Cardiac muscle cell (in vitro differentiated cells and primary cell): Measurements from ENCODE around the gene NFASC. TPM values are rescaled to one million over a fixed set of nuclear protein-coding genes. Genes with fewer than 3 reads are reported as not detected.

Experiments
- DNase-seq, 2 donors: peaks; one replicate each; pipeline versions ENCODE4 v3.0.0 to v3.0.0-alpha.2; 2010 to 2017; ENCODE audit warnings: low read depth in 1 of 2, low spot score in 1 of 2
- H3K27ac ChIP-seq: fragments of 200-600 bp; sonication (generic); 2 replicates; pipeline ENCODE4 v1.5.1; 2016
- H3K27me3 ChIP-seq: fragments of 200-600 bp; sonication (generic); 2 replicates; pipeline ENCODE4 v1.6.0; 2016; ENCODE audit warnings: control low read depth
- H3K36me3 ChIP-seq: fragments of 200-600 bp; sonication (generic); 2 replicates; pipeline ENCODE4 v1.5.1; 2016; ENCODE audit warnings: control low read depth
- H3K4me1 ChIP-seq: fragments of 200-600 bp; sonication (generic); 2 replicates; pipeline ENCODE4 v1.8.1; 2017; ENCODE audit warnings: low read depth, mild to moderate bottlenecking, mixed run types
- H3K4me3 ChIP-seq: fragments of 200-600 bp; sonication (generic); 2 replicates; pipeline ENCODE4 v1.5.1; 2016; ENCODE audit warnings: mild to moderate bottlenecking
- H3K9me3 ChIP-seq: fragments of 200-600 bp; sonication (generic); 2 replicates; pipeline ENCODE4 v1.5.1; 2017; ENCODE audit warnings: low read depth, mild to moderate bottlenecking, control low read depth
- polyA plus RNA-seq: library from polyadenylated mRNA; unstranded; fragments of >200 nt; fragmentation: Nextera tagmentation; extraction: Ambion mirVana; gene quantifications from 2 replicates; pipeline ENCODE4 v1.2.1, GENCODE V29; 2016
- total RNA-seq: library from RNA; depleted of rRNA; stranded (reverse); fragments of >200 nt; gene quantifications from 2 replicates; pipeline ENCODE4 v1.2.3, GENCODE V29; 2016
- TF ChIP-seq, protein P1 (sequence below): IDR thresholded peaks from 2 replicates; pipeline ENCODE4 v1.5.1; 2012; ENCODE audit warnings: low read depth, mild to moderate bottlenecking, low read length

NFASC gene
- total and polyA plus RNA-seq, 2 experiments from 2014 or later = 0.63 TPM; not detected in 1

DNA sequence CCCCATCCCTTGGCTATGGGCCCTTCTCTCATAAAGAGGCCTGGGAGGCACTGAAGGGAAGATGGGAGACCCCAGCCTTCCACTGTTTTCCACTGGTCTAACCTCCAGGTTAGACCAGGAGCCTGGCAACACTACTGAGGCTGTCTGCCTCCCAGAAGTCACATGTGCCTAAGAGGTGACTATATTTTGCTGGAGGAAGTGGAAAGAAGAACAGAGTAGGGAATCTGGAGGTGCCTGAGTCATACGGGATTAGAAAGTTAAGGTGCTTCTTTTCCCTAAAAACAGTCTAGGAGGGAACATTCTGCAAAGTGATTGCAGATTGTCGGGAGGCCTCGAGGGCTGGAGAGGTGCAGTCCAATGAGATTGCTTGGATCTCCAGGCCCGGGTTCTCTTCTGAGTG, 4.6 kb downstream of the NFASC start:
- Histone ChIP-seq H3K27ac (no peak overlapping the region), H3K27me3 (no peaks in the 10 kb centered on the region), H3K4me1 (no peaks in the 10 kb centered on the region), H3K9me3 (no peaks in the 10 kb centered on the region), H3K36me3 (no peaks in the 10 kb centered on the region), H3K4me3 (no peak overlapping the region)
- DNase-seq = no peak
- TF ChIP-seq, protein P1, sequence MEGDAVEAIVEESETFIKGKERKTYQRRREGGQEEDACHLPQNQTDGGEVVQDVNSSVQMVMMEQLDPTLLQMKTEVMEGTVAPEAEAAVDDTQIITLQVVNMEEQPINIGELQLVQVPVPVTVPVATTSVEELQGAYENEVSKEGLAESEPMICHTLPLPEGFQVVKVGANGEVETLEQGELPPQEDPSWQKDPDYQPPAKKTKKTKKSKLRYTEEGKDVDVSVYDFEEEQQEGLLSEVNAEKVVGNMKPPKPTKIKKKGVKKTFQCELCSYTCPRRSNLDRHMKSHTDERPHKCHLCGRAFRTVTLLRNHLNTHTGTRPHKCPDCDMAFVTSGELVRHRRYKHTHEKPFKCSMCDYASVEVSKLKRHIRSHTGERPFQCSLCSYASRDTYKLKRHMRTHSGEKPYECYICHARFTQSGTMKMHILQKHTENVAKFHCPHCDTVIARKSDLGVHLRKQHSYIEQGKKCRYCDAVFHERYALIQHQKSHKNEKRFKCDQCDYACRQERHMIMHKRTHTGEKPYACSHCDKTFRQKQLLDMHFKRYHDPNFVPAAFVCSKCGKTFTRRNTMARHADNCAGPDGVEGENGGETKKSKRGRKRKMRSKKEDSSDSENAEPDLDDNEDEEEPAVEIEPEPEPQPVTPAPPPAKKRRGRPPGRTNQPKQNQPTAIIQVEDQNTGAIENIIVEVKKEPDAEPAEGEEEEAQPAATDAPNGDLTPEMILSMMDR = no peak

DNA sequence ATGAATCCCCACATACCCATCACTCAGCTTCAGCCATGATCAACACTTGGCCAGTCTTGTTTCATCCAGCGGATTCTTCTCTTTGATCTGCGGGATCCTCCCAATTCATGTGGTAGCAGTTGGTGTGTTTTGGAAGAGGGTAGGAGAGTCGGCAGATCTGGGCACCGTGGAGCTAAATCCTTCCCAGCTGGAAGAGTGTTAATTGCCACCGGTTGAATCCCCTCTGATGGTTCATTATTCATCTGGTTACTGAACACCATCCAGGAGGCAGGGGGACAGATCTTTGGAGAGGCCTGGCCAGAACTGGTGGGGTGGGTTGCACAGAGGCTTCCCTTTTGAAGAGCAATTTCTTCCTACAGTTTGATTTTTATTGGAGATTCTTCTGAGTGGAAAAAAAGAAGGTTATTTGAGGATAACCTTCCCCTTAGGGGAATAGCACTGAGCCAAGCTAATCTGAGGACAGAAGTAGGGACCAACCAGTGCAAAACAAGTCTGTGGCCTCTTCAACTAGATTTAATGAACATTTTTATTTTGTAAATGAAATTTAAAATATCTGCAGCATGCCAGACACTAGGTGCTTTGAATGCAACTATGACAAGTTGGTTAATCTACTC, 8.1 kb downstream of the NFASC start:
- TF ChIP-seq, protein P1 = no peak
- Histone ChIP-seq H3K9me3 (no peaks in the 10 kb centered on the region), H3K27me3 (peaks cover 2% of the 10 kb centered on the region), H3K36me3 (no peaks in the 10 kb centered on the region), H3K27ac (no peak overlapping the region), H3K4me3 (no peak overlapping the region), H3K4me1 (no peaks in the 10 kb centered on the region)
- no peak for DNase-seq

DNA sequence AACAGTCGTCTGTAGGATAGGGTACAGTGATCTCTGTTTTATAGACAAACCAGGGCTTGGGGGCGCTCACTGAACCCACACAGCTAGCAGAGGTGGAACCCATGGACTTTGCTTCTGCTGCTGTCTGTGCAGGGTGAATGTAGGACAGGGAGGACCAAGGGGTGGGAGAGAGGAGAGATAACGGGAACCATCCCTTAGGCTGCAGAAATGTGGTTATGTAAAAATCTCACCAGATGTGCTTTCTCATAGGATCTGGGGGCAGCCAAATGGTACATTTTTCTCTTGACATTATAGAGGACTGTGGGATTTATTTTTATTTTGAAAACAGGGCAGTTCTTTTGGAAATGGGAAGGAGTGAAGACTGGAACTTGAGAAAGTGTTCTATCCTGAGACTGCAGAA, 8.7 kb downstream of the NFASC start:
- H3K36me3 ChIP-seq = no peaks in the 10 kb centered on the region
- peaks cover 8% of the 10 kb centered on the region for H3K27me3 ChIP-seq
- H3K9me3 ChIP-seq = no peaks in the 10 kb centered on the region
- DNase-seq = peak in 1 of 2 donors; percentile 50
- no peak overlapping the region for H3K27ac ChIP-seq
- TF ChIP-seq, protein P1 = no peak
- no peaks in the 10 kb centered on the region for H3K4me1 ChIP-seq
- H3K4me3 ChIP-seq = no peak overlapping the region

DNA sequence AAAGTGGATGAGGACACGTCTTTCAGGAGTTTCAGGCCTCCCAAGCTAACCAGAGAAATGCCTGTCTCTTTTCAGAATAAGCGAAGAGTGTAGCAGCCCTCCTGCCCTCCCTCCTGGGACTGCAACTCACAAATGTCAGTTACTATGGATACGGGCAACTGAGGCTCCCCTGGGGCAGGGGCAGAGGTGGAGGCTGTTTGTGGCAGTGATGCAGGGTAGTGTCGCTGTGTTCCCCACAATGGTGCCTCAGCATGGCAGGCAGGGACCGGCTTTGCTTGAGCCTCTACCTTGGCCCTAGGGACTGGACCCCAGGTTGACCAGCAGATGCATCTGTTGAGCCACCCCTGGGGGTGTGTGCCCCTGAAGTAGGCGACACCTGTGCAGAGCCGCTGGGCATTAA, 10.2 kb downstream of the NFASC start:
- no peak overlapping the region for H3K27ac ChIP-seq
- H3K9me3 ChIP-seq = no peaks in the 10 kb centered on the region
- H3K36me3 ChIP-seq = no peaks in the 10 kb centered on the region
- TF ChIP-seq, protein P1 = no peak
- no peaks in the 10 kb centered on the region for H3K4me1 ChIP-seq
- peaks cover 18% of the 10 kb centered on the region for H3K27me3 ChIP-seq
- DNase-seq = no peak
- H3K4me3 ChIP-seq = no peak overlapping the region

DNA sequence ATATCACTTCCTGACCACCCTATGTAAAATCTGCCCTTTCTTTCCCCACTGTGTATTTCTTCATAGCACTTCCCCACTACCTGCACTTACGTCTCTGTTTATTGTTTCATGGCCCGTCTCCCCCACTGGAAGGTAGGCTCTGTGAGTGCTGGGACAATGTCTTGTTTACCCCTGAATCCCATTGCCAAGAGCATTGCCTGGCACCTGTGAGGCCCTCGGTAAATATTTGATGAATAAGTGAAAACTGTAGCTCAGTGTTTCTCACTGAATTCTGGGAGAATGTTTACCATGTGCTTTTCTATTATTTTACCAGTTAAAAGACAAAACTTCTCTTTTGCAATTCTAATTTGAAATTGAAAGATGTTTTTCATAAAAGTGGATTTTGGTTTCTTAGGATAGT, 11.8 kb downstream of the NFASC start:
- Histone ChIP-seq H3K27me3 (peaks cover 19% of the 10 kb centered on the region), H3K4me1 (no peaks in the 10 kb centered on the region), H3K36me3 (no peaks in the 10 kb centered on the region), H3K27ac (no peak overlapping the region), H3K9me3 (no peaks in the 10 kb centered on the region), H3K4me3 (no peak overlapping the region)
- TF ChIP-seq, protein P1 = no peak
- no peak for DNase-seq
